K562 (cell line): ENCODE data around the gene CENPX. TPM values are rescaled to one million over a fixed set of nuclear protein-coding genes. Genes with fewer than 3 reads are reported as not detected.

Experiments used
- CHD7 ChIP-seq: fragments of 200-600 bp; sonication (generic); IDR thresholded peaks from one replicate; pipeline ENCODE4 v1.6.1; 2012; ENCODE audit warnings: mild to moderate bottlenecking, low read depth, low read length, inconsistent platforms
- HMGN3 ChIP-seq: IDR thresholded peaks from 2 replicates; pipeline ENCODE4 v1.6.1; 2011; ENCODE audit warnings: borderline replicate concordance, low read depth, mild to moderate bottlenecking, mixed read lengths, low read length; ENCODE audit not compliant: insufficient read length; ENCODE audit errors: extremely low read depth
- ZBTB1 ChIP-seq: sonication (generic); formaldehyde crosslinking; IDR thresholded peaks from 2 replicates; pipeline ENCODE4 v1.8.1; 2023; ENCODE audit warnings: missing genetic modification reagents, low read depth, mild to moderate bottlenecking, borderline replicate concordance
- ZNF77 ChIP-seq: fragments of 250-450 bp; sonication (Bioruptor Pico); IDR thresholded peaks from 2 replicates; pipeline ENCODE4 v1.5.0; 2020
- polyA plus RNA-seq, 8 experiments: library from polyadenylated mRNA; depleted of rRNA in 4 of 8; stranded (reverse) in 5 of 8; unstranded in 3 of 8; fragments of >200 nt; fragmentation: Nextera tagmentation in 2 of 8; fragmentation: Illumina TruSeq in 1 of 8; extraction: Ambion mirVana in 2 of 8; extraction: Trizol in 1 of 8; gene quantifications; 2 replicates each; pipeline versions ENCODE4 v1.2.1 to v1.2.3, GENCODE V29; 2011 to 2014; ENCODE audit warnings: inconsistent platforms in 1 of 8, missing spikeins in 1 of 8
- total RNA-seq, 7 experiments: library from RNA; depleted of rRNA in 6 of 7; stranded (reverse); fragments of >200 nt in 6 of 7; fragmentation: Illumina TruSeq in 2 of 7; extraction: Trizol in 2 of 7; gene quantifications; 2 replicates each; pipeline versions ENCODE4 v1.2.1 to v1.2.3, GENCODE V29; 2011 to 2021; ENCODE audit warnings: low replicate concordance in 1 of 7

The CENPX gene
- total and polyA plus RNA-seq, 9 of the 15 experiments (the other 6 are each of a cell fraction or from before 2014, with no cell fraction given) = 32.7 to 352 (median 127) TPM

GRCh38 chr17:82012261-82012639 is 10.4 kb downstream of the CENPX start (continued):
- TF ChIP-seq CHD7 = no peak
- no peak for TF ChIP-seq ZNF77 (CRISPR knock-in tag)
- TF ChIP-seq ZBTB1 (CRISPR knock-in tag) = no peak
- TF ChIP-seq HMGN3 = no peak
- TF ChIP-seq, all 486 proteins: peak for 0
